Astrocyte (in vitro differentiated cells and primary cell): Measurements from ENCODE around the gene TPT1.

ENCODE experiments used
- EZH2 ChIP-seq: IDR thresholded peaks from 2 replicates; pipeline ENCODE4 v1.6.1; 2012; ENCODE audit warnings: mild to moderate bottlenecking, low read length, inconsistent platforms; ENCODE audit not compliant: insufficient read depth
- TF ChIP-seq, protein P1 (sequence below): IDR thresholded peaks from 2 replicates; pipeline ENCODE4 v1.5.1; 2011; ENCODE audit warnings: low read depth, mild to moderate bottlenecking, inconsistent platforms, low read length, moderate library complexity; ENCODE audit not compliant: insufficient read depth

DNA sequence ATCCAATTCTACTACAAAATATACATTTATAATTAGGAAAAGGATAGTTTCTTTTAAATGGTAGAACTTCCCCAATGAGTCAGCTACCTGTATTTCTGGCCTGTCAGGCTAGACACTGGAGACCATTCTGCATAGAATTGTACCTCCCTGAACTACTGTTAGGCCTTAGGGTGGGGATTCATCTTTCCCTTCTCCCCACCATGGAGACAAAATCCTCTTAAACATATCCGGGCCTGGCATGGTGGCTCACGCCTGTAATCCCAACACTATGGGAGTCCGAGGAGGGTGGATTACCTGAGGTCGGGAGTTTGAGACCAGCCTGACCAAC lies 24.5 kb upstream of the TPT1 start:
- TF ChIP-seq, protein P1, sequence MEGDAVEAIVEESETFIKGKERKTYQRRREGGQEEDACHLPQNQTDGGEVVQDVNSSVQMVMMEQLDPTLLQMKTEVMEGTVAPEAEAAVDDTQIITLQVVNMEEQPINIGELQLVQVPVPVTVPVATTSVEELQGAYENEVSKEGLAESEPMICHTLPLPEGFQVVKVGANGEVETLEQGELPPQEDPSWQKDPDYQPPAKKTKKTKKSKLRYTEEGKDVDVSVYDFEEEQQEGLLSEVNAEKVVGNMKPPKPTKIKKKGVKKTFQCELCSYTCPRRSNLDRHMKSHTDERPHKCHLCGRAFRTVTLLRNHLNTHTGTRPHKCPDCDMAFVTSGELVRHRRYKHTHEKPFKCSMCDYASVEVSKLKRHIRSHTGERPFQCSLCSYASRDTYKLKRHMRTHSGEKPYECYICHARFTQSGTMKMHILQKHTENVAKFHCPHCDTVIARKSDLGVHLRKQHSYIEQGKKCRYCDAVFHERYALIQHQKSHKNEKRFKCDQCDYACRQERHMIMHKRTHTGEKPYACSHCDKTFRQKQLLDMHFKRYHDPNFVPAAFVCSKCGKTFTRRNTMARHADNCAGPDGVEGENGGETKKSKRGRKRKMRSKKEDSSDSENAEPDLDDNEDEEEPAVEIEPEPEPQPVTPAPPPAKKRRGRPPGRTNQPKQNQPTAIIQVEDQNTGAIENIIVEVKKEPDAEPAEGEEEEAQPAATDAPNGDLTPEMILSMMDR = no peak
- TF ChIP-seq EZH2 = no peak
